Endothelial cell of umbilical vein (primary cell): ENCODE data around the gene EEIG1. TPM values are rescaled to one million over a fixed set of nuclear protein-coding genes. Genes with fewer than 3 reads are reported as not detected.

Experiments
- BruUV-seq: library from RNA; stranded (reverse); fragments of 400-500 nt; replicated peaks from 2 replicates; lab custom pipeline; 2021; lab: Mats Ljungman, UMichigan
- CTCF ChIA-PET: fragments of 300-600, 350-600 bp; sonication (Branson Sonifier 250); formaldehyde crosslinking; loops from one replicate; lab custom pipeline; 2021; ENCODE audit warnings: antibody characterized with exemption, inconsistent platforms; lab: Charles Lee
- POLR2A ChIA-PET: fragments of 300-600, 350-600 bp; sonication (Branson Sonifier 250); formaldehyde crosslinking; loops from one replicate; lab custom pipeline; 2021; ENCODE audit warnings: antibody characterized with exemption, inconsistent platforms; lab: Charles Lee
- DNase-seq: peaks from one replicate; pipeline ENCODE4 v3.0.0-alpha.2; 2011; ENCODE audit warnings: low read depth, low spot score
- FAIRE-seq: peaks from 2 replicates; lab custom pipeline; 2011; peaks lifted over from hg19 to GRCh38; lab: Jason Lieb, UNC
- H2AFZ ChIP-seq: 2 replicates; pipeline ENCODE4 v1.6.0; 2012; ENCODE audit warnings: low read depth, low read length, control low read depth, inconsistent platforms
- H3K27ac ChIP-seq: 2 replicates; pipeline ENCODE4 v1.5.1; 2011; ENCODE audit warnings: low read depth, mild to moderate bottlenecking, control low read depth, low read length, moderate library complexity; ENCODE audit not compliant: insufficient read depth
- H3K27me3 ChIP-seq, 2 experiments: 2 replicates each; pipeline versions ENCODE4 v1.6.0 to v1.6.1; 2011; ENCODE audit warnings: low read length in 2 of 2, mixed read lengths in 1 of 2; ENCODE audit not compliant: control insufficient read depth in 2 of 2, insufficient read depth in 2 of 2
- H3K36me3 ChIP-seq, 2 experiments: 2 replicates in 1 of 2; 3 replicates in 1 of 2; pipeline ENCODE4 v1.5.1; 2011; ENCODE audit warnings: low read length in 2 of 2, mild to moderate bottlenecking in 1 of 2, moderate library complexity in 1 of 2; ENCODE audit not compliant: control insufficient read depth in 2 of 2, insufficient read depth in 2 of 2; ENCODE audit errors: extremely low read depth in 1 of 2
- H3K4me1 ChIP-seq: 3 replicates; pipeline ENCODE4 v1.5.1; 2011; ENCODE audit warnings: mild to moderate bottlenecking, low read length; ENCODE audit not compliant: control insufficient read depth, insufficient read depth; ENCODE audit errors: extremely low read depth
- H3K4me2 ChIP-seq: 2 replicates; pipeline ENCODE4 v1.6.1; 2011; ENCODE audit warnings: low read length, control low read depth, mixed read lengths; ENCODE audit not compliant: insufficient read depth
- H3K4me3 ChIP-seq, 3 experiments: fragments of 200-600 bp in 1 of 3; sonication (generic), shearing (Covaris generic) in 1 of 3; replicated peaks in 1 of 3; 2 replicates each; pipeline ENCODE4 v1.5.1; 2011 to 2016; ENCODE audit warnings: control low read depth in 3 of 3, low read length in 3 of 3, mild to moderate bottlenecking in 2 of 3, inconsistent platforms in 1 of 3, low read depth in 1 of 3, moderate library complexity in 1 of 3; ENCODE audit not compliant: insufficient read depth in 1 of 3
- H3K79me2 ChIP-seq: 2 replicates; pipeline ENCODE4 v1.6.0; 2012; ENCODE audit warnings: low read length, inconsistent platforms; ENCODE audit not compliant: control insufficient read depth, insufficient read depth
- H3K9ac ChIP-seq: replicated peaks from 2 replicates; pipeline ENCODE3; 2011; ENCODE audit warnings: low read length, control low read depth; ENCODE audit not compliant: insufficient read depth; ENCODE audit errors: extremely low read depth
- H3K9me1 ChIP-seq: replicated peaks from 3 replicates; pipeline ENCODE4 v1.6.0; 2011; ENCODE audit warnings: mild to moderate bottlenecking, low read length; ENCODE audit not compliant: control insufficient read depth, insufficient read depth; ENCODE audit errors: extremely low read depth
- H3K9me3 ChIP-seq: replicated peaks from 2 replicates; pipeline ENCODE4 v1.5.1; 2012; ENCODE audit warnings: low read length, inconsistent platforms; ENCODE audit not compliant: control insufficient read depth, insufficient read depth
- H4K20me1 ChIP-seq: replicated peaks from 2 replicates; pipeline ENCODE3; 2011; ENCODE audit warnings: mild to moderate bottlenecking, low read length; ENCODE audit not compliant: control insufficient read depth, insufficient read depth; ENCODE audit errors: extremely low read depth
- CTCF ChIP-seq, 2 donors: IDR thresholded peaks; 1 replicate in 1 of 2; 2 replicates in 1 of 2; pipeline ENCODE4 v1.5.1; 2011; ENCODE audit warnings: low read length in 2 of 2, mild to moderate bottlenecking in 2 of 2, moderate library complexity in 2 of 2, control low read depth in 1 of 2, inconsistent platforms in 1 of 2, low read depth in 1 of 2; ENCODE audit not compliant: insufficient read depth in 1 of 2; ENCODE audit errors: extremely low read depth in 1 of 2
- EZH2 ChIP-seq: IDR thresholded peaks from 2 replicates; pipeline ENCODE4 v1.6.1; 2012; ENCODE audit warnings: borderline replicate concordance, low read depth, mild to moderate bottlenecking, moderate library complexity, low read length, inconsistent platforms; ENCODE audit not compliant: severe bottlenecking
- FOS ChIP-seq: IDR thresholded peaks from 2 replicates; pipeline ENCODE4 v1.6.1; 2011; ENCODE audit warnings: mild to moderate bottlenecking, low read length, moderate library complexity, borderline replicate concordance; ENCODE audit not compliant: insufficient read depth
- GATA2 ChIP-seq: IDR thresholded peaks from 2 replicates; pipeline ENCODE4 v1.7.0; 2011; ENCODE audit warnings: low read depth, mild to moderate bottlenecking, moderate library complexity, mixed read lengths, low read length; ENCODE audit not compliant: insufficient read length, insufficient read depth
- JUN ChIP-seq: IDR thresholded peaks from 2 replicates; pipeline ENCODE4 v1.6.1; 2011; ENCODE audit warnings: borderline replicate concordance, low read depth; ENCODE audit not compliant: insufficient read length, insufficient read depth
- MAX ChIP-seq: IDR thresholded peaks from 2 replicates; pipeline ENCODE4 v1.6.1; 2011; ENCODE audit not compliant: insufficient read depth, insufficient read length
- MYC ChIP-seq: IDR thresholded peaks from one replicate; pipeline ENCODE4 v1.6.1; 2011; ENCODE audit warnings: mild to moderate bottlenecking, low read depth, low read length
- POLR2A ChIP-seq: IDR thresholded peaks from 2 replicates; pipeline ENCODE4 v1.6.1; 2012; ENCODE audit warnings: low read depth, mild to moderate bottlenecking, control low read depth, low read length
- POLR2AphosphoS5 ChIP-seq: IDR thresholded peaks from 2 replicates; pipeline ENCODE4 v1.6.1; 2012; ENCODE audit warnings: low read depth, mild to moderate bottlenecking, control low read depth, low read length, moderate library complexity; ENCODE audit not compliant: insufficient read depth
- dilution Hi-C: fragments of 300-500 bp; cut with MboI; formaldehyde crosslinking; loops from one replicate; pipeline ENCODE4 v1.15.0; 2019; ENCODE audit warnings: low sequenced_read_pairs; ENCODE audit not compliant: extremely low pct_ligation_motif_present
- intact Hi-C: fragments of 100-400 bp; cut with micrococcal nuclease; formaldehyde crosslinking; loops from one replicate; pipeline ENCODE4 v1.10.0; 2022
- polyA plus RNA-seq, 4 experiments: library from polyadenylated mRNA; depleted of rRNA in 3 of 4; stranded (reverse) in 3 of 4; unstranded in 1 of 4; fragments of >200 nt; gene quantifications; 2 replicates each; pipeline versions ENCODE4 v1.2.1 to v1.2.3, GENCODE V29; 2011 to 2012; ENCODE audit warnings: missing spikeins in 1 of 4
- total RNA-seq: library from RNA; stranded (reverse); gene quantifications from 2 replicates; pipeline ENCODE4 v1.2.3, GENCODE V29; 2021

The EEIG1 gene
- total and polyA plus RNA-seq, 2 donors (not counting 3 experiments of a cell fraction or from before 2014, with no cell fraction given), result 8.4 to 19.0 TPM

- intact Hi-C loops, result no loop called here
- TF ChIP-seq EZH2, result no peak
- no peak for TF ChIP-seq POLR2A
- no peak for TF ChIP-seq MYC
- TF ChIP-seq FOS, result no peak
- Histone ChIP-seq H3K4me3 (no peak overlapping the region), H3K4me2 (no peak overlapping the region), H3K9me1 (no peaks in the 10 kb centered on the region), H3K79me2 (peaks cover 17% of the 10 kb centered on the region), H3K9ac (no peak overlapping the region), H4K20me1 (no peaks in the 10 kb centered on the region), H3K9me3 (no peaks in the 10 kb centered on the region), H2AFZ (no peak overlapping the region), H3K4me1 (peaks cover 19% of the 10 kb centered on the region), H3K36me3 (no peaks in the 10 kb centered on the region), H3K27me3 (no peaks in the 10 kb centered on the region), H3K27ac (no peak overlapping the region)
- ChIA-PET CTCF (interaction anchor here (2.8 to 10.3 kb wide), 2 partner anchors 33 to 58 kb away, joined by 12 to 71 read pairs; no protein-coding TSS in a partner anchor), POLR2A (interaction anchor here (0.5 kb wide), 1 partner anchor 374 kb away, joined by 5 read pairs; no protein-coding TSS in a partner anchor)
- dilution Hi-C loops, result no loop called here
- no TSS peak for BruUV-seq
- DNase-seq (no peak), FAIRE-seq (no peak)
Observed at GRCh38 chr9:127976498-127976897, 4.3 kb downstream of the EEIG1 start.

- Histone ChIP-seq H3K27ac (no peak overlapping the region), H3K4me2 (no peak overlapping the region), H3K36me3 (no peaks in the 10 kb centered on the region), H3K9ac (no peak overlapping the region), H3K27me3 (no peaks in the 10 kb centered on the region), H4K20me1 (no peaks in the 10 kb centered on the region), H3K9me1 (no peaks in the 10 kb centered on the region), H2AFZ (no peak overlapping the region), H3K4me1 (peaks cover 16% of the 10 kb centered on the region), H3K79me2 (peaks cover 17% of the 10 kb centered on the region), H3K9me3 (no peaks in the 10 kb centered on the region), H3K4me3 (no peak overlapping the region)
- CTCF ChIA-PET, result interaction anchor here (1.2 to 10.3 kb wide), 3 partner anchors 32 to 142 kb away, joined by 3 to 71 read pairs (median 12); no protein-coding TSS in a partner anchor
- no peak for FAIRE-seq
- intact Hi-C loops, result no loop called here
- TF ChIP-seq MYC (no peak), POLR2AphosphoS5 (no peak), MAX (no peak), GATA2 (no peak), POLR2A (no peak), FOS (no peak), CTCF (IDR thresholded peaks at IDR 0.05; ENCODE audit: extremely low read depth in 1 of 2, insufficient read depth in 1 of 2, low read depth in 1 of 2, low read length in 2 of 2) (no peak), EZH2 (no peak), JUN (no peak)
- POLR2A ChIA-PET, result interaction anchor here (0.5 kb wide), 1 partner anchor 373 kb away, joined by 5 read pairs; no protein-coding TSS in a partner anchor
- dilution Hi-C loops, result no loop called here
- DNase-seq, result no peak
- no TSS peak for BruUV-seq
Observed at GRCh38 chr9:127975376-127976315, 5.1 kb downstream of the EEIG1 start.
